ENCODE measurements around the gene NELFB. TPM values are rescaled to one million over a fixed set of nuclear protein-coding genes. Genes with fewer than 3 reads are reported as not detected.

NELFB gene
- total and polyA plus RNA-seq, 9 of the 15 experiments (the other 6 are each of a cell fraction or from before 2014, with no cell fraction given), result 0.24 to 84.0 (median 29.7) TPM

DNA sequence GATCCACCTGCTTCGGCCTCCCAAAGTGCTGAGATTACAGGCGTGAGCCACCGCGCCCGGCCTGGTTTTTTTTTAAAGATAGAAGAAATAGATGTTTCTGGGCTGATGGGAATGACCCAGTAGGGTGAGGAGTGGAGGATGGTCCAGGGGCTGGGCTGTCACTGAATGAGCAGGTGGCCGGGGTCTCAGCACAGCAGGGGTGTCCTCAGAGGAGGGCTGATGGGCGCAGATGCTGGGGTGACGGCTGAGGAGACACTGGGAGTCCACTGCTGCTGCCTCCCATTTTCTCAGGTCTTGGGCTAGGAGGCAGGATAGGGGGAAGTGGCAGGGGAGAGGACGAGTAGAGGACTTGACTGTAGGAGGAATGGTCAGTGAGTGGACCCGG is 20.1 kb downstream of the NELFB start (continued):
- TF ChIP-seq MGA (IDR thresholded peaks at IDR 0.05) (no peak), ZNF766 (CRISPR knock-in tag; conservative IDR thresholded peaks at IDR 0.05) (no peak), ZNF785 (CRISPR knock-in tag; IDR thresholded peaks at IDR 0.05) (no peak)
